Measurements from ENCODE around the gene RXRA. TPM values are rescaled to one million over a fixed set of nuclear protein-coding genes. Genes with fewer than 3 reads are reported as not detected.
A peak's percentile ranks its signal among the peaks of the same experiment; 100 is the strongest.

The RXRA gene
- total RNA-seq, 1 donor from 2014 or later, result 33.4 TPM

DNA sequence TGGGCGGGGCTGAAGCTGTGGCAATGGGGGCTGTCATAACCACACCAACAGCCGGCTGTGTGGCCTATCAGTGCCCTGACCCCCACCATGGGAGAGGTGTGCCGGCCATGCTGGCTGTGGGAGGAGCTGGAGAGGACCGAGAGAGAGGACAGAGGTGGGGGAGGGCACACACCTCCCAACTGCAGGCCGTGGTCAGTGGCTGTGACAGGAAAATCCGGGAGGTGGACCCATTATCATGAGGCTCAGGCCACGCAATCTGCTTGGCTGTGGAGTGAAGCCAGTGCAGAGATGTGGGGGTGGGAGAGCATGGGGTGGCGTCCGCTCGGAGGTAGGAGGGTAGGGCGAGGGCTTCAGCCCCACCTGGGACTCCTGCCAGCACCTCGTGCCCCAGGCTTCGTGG is 136.1 kb downstream of the RXRA start:
- FAIRE-seq (no peak), DNase-seq (ENCODE audit: low read depth) (no peak)
- H2AFZ ChIP-seq (ENCODE audit: low read depth, low read length), result no peak overlapping the region
- Mint-ChIP-seq H3K9me3 (ENCODE audit: unreplicated experiment) (no peaks in the 10 kb centered on the region), H3K36me3 (ENCODE audit: low read depth, unreplicated experiment) (peaks cover 3% of the 10 kb centered on the region), H3K27me3 (ENCODE audit: low read depth, unreplicated experiment) (peaks cover 2% of the 10 kb centered on the region), H3K4me3 (ENCODE audit: unreplicated experiment) (peak overlapping the region; percentile 14), H3K4me1 (ENCODE audit: low read depth, unreplicated experiment) (peaks cover 14% of the 10 kb centered on the region), H3K27ac (ENCODE audit: unreplicated experiment) (no peak overlapping the region)
- peaks cover 11% of the 10 kb centered on the region for H3K9me3 ChIP-seq (ENCODE audit: insufficient read depth, low read depth, low read length)
- H3K36me3 ChIP-seq (ENCODE audit: insufficient read depth, low read length), result no peaks in the 10 kb centered on the region
- H3K9ac ChIP-seq (ENCODE audit: low read length), result no peak overlapping the region
- TF ChIP-seq, protein P1, sequence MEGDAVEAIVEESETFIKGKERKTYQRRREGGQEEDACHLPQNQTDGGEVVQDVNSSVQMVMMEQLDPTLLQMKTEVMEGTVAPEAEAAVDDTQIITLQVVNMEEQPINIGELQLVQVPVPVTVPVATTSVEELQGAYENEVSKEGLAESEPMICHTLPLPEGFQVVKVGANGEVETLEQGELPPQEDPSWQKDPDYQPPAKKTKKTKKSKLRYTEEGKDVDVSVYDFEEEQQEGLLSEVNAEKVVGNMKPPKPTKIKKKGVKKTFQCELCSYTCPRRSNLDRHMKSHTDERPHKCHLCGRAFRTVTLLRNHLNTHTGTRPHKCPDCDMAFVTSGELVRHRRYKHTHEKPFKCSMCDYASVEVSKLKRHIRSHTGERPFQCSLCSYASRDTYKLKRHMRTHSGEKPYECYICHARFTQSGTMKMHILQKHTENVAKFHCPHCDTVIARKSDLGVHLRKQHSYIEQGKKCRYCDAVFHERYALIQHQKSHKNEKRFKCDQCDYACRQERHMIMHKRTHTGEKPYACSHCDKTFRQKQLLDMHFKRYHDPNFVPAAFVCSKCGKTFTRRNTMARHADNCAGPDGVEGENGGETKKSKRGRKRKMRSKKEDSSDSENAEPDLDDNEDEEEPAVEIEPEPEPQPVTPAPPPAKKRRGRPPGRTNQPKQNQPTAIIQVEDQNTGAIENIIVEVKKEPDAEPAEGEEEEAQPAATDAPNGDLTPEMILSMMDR (IDR thresholded peaks at IDR 0.05; ENCODE audit: insufficient read depth, low read depth, low read length), result no peak
- TF ChIP-seq EZH2 (IDR thresholded peaks at IDR 0.05; ENCODE audit: insufficient read depth, low read length), result no peak
- H3K27ac ChIP-seq (ENCODE audit: low read depth, low read length), result no peak overlapping the region
- no peak overlapping the region for H3K4me3 ChIP-seq (ENCODE audit: insufficient read depth, low read depth, low read length)
- peaks cover 18% of the 10 kb centered on the region for H3K4me1 ChIP-seq (ENCODE audit: insufficient read depth, low read length)
- no peak overlapping the region for H3K4me2 ChIP-seq (ENCODE audit: low read length)
- H3K79me2 ChIP-seq (ENCODE audit: insufficient read depth, low read length), result no peaks in the 10 kb centered on the region
- no peaks in the 10 kb centered on the region for H3K27me3 ChIP-seq (ENCODE audit: insufficient read depth, low read length)
- no peaks in the 10 kb centered on the region for H4K20me1 ChIP-seq (ENCODE audit: insufficient read depth, low read length)

DNA sequence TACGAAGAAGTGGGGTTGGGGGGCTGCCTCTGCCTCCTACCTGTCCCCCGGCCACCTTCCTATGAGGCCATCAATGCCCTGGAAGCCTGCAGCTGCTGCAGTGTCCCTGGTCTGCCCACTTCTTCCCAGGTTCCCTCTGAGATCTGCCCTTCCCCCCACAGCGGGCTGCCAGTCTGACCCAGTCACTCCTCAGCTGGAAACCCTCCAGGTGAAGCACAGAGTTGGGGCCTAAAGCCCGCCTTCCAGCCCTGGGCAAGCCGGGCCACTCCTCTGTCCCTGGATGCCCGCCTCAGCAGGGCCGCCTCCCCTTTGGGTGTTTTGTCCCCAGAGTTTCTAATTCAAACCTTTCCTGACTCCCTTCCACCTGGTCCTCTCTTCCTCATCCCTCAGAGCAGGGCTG is 137.0 kb downstream of the RXRA start:
- H3K27me3 Mint-ChIP-seq (ENCODE audit: low read depth, unreplicated experiment), result peaks cover 12% of the 10 kb centered on the region

More for the DNA sequence above, 137.0 kb downstream of the RXRA start:
- no peak overlapping the region for H2AFZ ChIP-seq (ENCODE audit: low read depth, low read length)
- peaks cover 8% of the 10 kb centered on the region for H3K4me1 ChIP-seq (ENCODE audit: insufficient read depth, low read length)
- H3K27ac ChIP-seq (ENCODE audit: low read depth, low read length), result no peak overlapping the region
- no peak overlapping the region for H3K4me3 ChIP-seq (ENCODE audit: insufficient read depth, low read depth, low read length)
- no peaks in the 10 kb centered on the region for H3K36me3 ChIP-seq (ENCODE audit: insufficient read depth, low read length)
- no peaks in the 10 kb centered on the region for H3K27me3 ChIP-seq (ENCODE audit: insufficient read depth, low read length)
- no peaks in the 10 kb centered on the region for H3K79me2 ChIP-seq (ENCODE audit: insufficient read depth, low read length)
- no peak overlapping the region for H3K4me2 ChIP-seq (ENCODE audit: low read length)
- no peak overlapping the region for H3K4me3 Mint-ChIP-seq (ENCODE audit: unreplicated experiment)
- peaks cover 3% of the 10 kb centered on the region for H3K36me3 Mint-ChIP-seq (ENCODE audit: low read depth, unreplicated experiment)
- no peak overlapping the region for H3K27ac Mint-ChIP-seq (ENCODE audit: unreplicated experiment)
- DNase-seq (ENCODE audit: low read depth) (no peak), FAIRE-seq (no peak)
- H3K9me3 ChIP-seq (ENCODE audit: insufficient read depth, low read depth, low read length), result peaks cover 11% of the 10 kb centered on the region
- no peak overlapping the region for H3K9ac ChIP-seq (ENCODE audit: low read length)
- H4K20me1 ChIP-seq (ENCODE audit: insufficient read depth, low read length), result no peaks in the 10 kb centered on the region
- peaks cover 11% of the 10 kb centered on the region for H3K4me1 Mint-ChIP-seq (ENCODE audit: low read depth, unreplicated experiment)
- no peaks in the 10 kb centered on the region for H3K9me3 Mint-ChIP-seq (ENCODE audit: unreplicated experiment)
- TF ChIP-seq EZH2 (IDR thresholded peaks at IDR 0.05; ENCODE audit: insufficient read depth, low read length), result no peak
- TF ChIP-seq, protein P1 (IDR thresholded peaks at IDR 0.05; ENCODE audit: insufficient read depth, low read depth, low read length), result no peak

Measured in astrocyte (in vitro differentiated cells and primary cell).